Gastroesophageal sphincter (tissue), 3 donors: ENCODE measurements around the gene PTGES.

Source experiments
- CTCF ChIP-seq, 4 experiments: fragments of 200-600 bp in 2 of 4; fragments of 450-650 bp in 2 of 4; sonication (generic) in 1 of 4; IDR thresholded peaks; one replicate each; pipeline ENCODE4 v1.5.1; 2017 to 2019; ENCODE audit warnings: antibody characterized with exemption in 4 of 4, mild to moderate bottlenecking in 2 of 4, moderate library complexity in 2 of 4
- EP300 ChIP-seq: sonication (generic); formaldehyde crosslinking; IDR thresholded peaks from one replicate; pipeline ENCODE4 v1.6.1; 2017; ENCODE audit warnings: antibody characterized with exemption, mild to moderate bottlenecking
- POLR2A ChIP-seq, 2 donors: fragments of 450-650 bp; IDR thresholded peaks; one replicate each; pipeline ENCODE4 v1.6.1; 2017; ENCODE audit warnings: antibody characterized with exemption in 2 of 2, mild to moderate bottlenecking in 2 of 2, moderate library complexity in 1 of 2
- POLR2AphosphoS5 ChIP-seq: sonication (generic); formaldehyde crosslinking; IDR thresholded peaks from one replicate; pipeline ENCODE4 v1.6.1; 2017; ENCODE audit warnings: antibody characterized with exemption

- TF ChIP-seq POLR2AphosphoS5, result no peak
- TF ChIP-seq CTCF (IDR thresholded peaks at IDR 0.05), result no peak
- no peak for TF ChIP-seq POLR2A (IDR thresholded peaks at IDR 0.05)
- TF ChIP-seq EP300, result no peak
Measured at GRCh38 chr9:129709438-129710168, 43.2 kb downstream of the PTGES start.
